ENCODE measurements around the gene GLOD4. TPM values are rescaled to one million over a fixed set of nuclear protein-coding genes. Genes with fewer than 3 reads are reported as not detected.
A peak's percentile ranks its signal among the peaks of the same experiment; 100 is the strongest.
"Not testable (repeated sequence)": the region's sequence is repeated elsewhere in the genome, so short reads cannot be mapped to it uniquely, and the experiment has no call there.

GLOD4 gene, protein sequence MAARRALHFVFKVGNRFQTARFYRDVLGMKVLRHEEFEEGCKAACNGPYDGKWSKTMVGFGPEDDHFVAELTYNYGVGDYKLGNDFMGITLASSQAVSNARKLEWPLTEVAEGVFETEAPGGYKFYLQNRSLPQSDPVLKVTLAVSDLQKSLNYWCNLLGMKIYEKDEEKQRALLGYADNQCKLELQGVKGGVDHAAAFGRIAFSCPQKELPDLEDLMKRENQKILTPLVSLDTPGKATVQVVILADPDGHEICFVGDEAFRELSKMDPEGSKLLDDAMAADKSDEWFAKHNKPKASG
- 79.9 and 109 TPM in 2 replicates for total RNA-seq
- long read RNA-seq, transcript GLOD4-202 (9 exons, 2,059 nt): major isoform, 365 of 414 reads
- long read RNA-seq, transcript GLOD4-213 (9 exons, 1,063 nt): minor isoform, 6 of 414 reads
- long read RNA-seq, partial matches to known transcripts: 8 of 414 reads
- long read RNA-seq, other reads (novel, unspliced or antisense): 33 of 414 reads

DNA sequence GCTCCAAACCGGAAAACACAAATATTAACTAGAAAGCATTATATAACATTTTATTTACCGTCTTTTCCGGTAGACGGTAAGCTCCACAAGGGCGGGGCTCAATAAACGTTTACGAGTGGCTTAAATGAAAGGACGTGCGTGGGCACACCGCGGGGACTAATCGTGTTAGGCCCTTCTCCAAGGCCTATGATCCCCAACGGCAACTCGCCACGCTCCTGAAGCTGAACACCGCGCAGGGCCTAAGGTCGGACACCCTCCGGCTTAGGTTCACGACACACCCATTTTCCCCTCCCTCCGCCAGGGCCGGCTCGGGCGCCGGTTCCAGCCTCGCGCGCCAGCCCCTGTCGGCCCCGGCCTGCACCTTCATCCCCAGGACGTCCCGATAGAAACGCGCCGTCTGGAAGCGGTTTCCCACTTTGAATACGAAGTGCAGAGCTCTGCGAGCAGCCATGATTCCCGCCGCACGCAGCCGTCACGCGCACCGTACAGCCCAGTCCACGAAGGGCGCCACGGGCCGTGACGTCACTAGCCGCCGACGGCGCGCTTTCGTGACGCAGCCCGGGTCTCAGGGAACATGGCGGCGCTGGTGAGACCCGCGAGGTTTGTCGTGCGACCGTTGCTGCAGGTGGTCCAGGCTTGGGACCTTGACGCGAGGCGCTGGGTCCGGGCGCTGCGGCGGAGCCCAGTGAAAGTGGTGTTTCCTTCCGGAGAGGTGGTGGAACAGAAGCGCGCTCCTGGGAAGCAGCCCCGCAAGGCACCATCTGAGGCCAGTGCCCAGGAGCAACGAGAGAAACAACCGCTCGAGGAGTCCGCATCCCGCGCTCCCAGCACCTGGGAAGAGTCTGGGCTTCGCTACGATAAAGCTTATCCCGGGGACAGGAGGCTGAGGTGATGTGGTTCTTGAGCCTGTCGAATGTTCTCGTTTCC is at the start of gene GLOD4, which contains the start of gene MRM3:
TSS of gene GLOD4 (minus strand) at position 476 of the 927 bp plus-strand sequence. CDS start at position 451, 25 bp downstream.
TSS of gene MRM3 (plus strand) at position 549 of the 927 bp plus-strand sequence. CDS start at position 575, 26 bp downstream.
- Mint-ChIP-seq H3K27ac (peak within 1 kb of the TSS; percentile 98), H3K4me3 (ENCODE audit: low read depth) (peak within 1 kb of the TSS; percentile 96), H3K9me3 (ENCODE audit: low read depth) (no peaks in the 10 kb centered on the region), H3K36me3 (ENCODE audit: insufficient read depth) (peaks cover 4% of the 10 kb centered on the region), H3K27me3 (no peaks in the 10 kb centered on the region), H3K4me1 (ENCODE audit: low read depth) (peaks cover 20% of the 10 kb centered on the region)
- TF ChIP-seq, protein P1, sequence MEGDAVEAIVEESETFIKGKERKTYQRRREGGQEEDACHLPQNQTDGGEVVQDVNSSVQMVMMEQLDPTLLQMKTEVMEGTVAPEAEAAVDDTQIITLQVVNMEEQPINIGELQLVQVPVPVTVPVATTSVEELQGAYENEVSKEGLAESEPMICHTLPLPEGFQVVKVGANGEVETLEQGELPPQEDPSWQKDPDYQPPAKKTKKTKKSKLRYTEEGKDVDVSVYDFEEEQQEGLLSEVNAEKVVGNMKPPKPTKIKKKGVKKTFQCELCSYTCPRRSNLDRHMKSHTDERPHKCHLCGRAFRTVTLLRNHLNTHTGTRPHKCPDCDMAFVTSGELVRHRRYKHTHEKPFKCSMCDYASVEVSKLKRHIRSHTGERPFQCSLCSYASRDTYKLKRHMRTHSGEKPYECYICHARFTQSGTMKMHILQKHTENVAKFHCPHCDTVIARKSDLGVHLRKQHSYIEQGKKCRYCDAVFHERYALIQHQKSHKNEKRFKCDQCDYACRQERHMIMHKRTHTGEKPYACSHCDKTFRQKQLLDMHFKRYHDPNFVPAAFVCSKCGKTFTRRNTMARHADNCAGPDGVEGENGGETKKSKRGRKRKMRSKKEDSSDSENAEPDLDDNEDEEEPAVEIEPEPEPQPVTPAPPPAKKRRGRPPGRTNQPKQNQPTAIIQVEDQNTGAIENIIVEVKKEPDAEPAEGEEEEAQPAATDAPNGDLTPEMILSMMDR (IDR thresholded peaks at IDR 0.05; ENCODE audit: unreplicated experiment): peak; percentile 42
- peak; percentile 93 for DNase-seq (ENCODE audit: low spot score, unreplicated experiment)

DNA sequence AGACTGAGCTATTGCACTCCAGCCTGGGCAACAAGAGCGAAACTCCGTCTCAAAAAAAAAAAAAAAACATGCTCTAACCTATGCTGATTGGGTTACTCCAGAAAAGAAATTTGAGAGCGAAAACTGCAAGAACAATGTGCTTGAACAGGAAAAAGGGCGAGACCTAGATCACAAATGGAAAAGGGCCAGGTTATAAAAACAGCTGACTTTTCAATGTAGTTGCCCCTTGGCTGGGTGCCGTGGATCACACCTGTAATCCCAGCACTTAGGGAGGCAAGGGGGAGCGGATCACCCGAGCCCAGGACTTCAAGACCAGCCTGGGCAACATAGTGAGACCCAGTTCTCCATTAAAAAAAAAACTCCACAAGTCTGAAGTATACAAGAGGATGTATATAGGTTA is 48.9 kb upstream of the GLOD4 start:
- DNase-seq (ENCODE audit: low spot score, unreplicated experiment): no peak
- Mint-ChIP-seq H3K27me3 (no peaks in the 10 kb centered on the region), H3K27ac (no peak overlapping the region), H3K4me3 (ENCODE audit: low read depth) (no peak overlapping the region), H3K4me1 (ENCODE audit: low read depth) (no peaks in the 10 kb centered on the region), H3K9me3 (ENCODE audit: low read depth) (peaks cover 3% of the 10 kb centered on the region), H3K36me3 (ENCODE audit: insufficient read depth) (peaks cover 11% of the 10 kb centered on the region)
- TF ChIP-seq, protein P1 (IDR thresholded peaks at IDR 0.05; ENCODE audit: unreplicated experiment): no peak

DNA sequence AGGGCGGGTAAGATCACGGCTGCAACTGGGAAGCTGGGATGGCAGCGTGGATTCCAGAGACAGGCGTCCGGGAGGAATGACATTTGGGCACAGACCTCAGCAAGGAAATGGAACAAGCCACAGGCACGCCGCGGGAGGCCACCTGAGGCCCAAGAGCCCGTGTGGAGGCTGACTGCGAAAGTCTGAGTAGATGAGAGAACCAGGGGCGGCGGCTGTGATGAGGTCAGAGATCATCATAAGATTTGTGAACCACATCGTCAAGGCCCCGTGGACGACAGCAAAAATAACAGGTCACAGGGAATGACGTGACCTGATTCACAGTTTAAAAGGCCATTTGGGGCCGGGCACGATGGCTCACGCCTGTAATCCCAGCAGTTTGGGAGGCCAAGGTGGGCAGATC is 48.3 kb upstream of the GLOD4 start:
- Mint-ChIP-seq H3K27ac (no peak overlapping the region), H3K9me3 (ENCODE audit: low read depth) (peaks cover 3% of the 10 kb centered on the region), H3K4me1 (ENCODE audit: low read depth) (no peaks in the 10 kb centered on the region), H3K27me3 (no peaks in the 10 kb centered on the region), H3K4me3 (ENCODE audit: low read depth) (no peak overlapping the region), H3K36me3 (ENCODE audit: insufficient read depth) (peaks cover 11% of the 10 kb centered on the region)
- TF ChIP-seq, protein P1 (IDR thresholded peaks at IDR 0.05; ENCODE audit: unreplicated experiment): no peak
- DNase-seq (ENCODE audit: low spot score, unreplicated experiment): no peak

DNA sequence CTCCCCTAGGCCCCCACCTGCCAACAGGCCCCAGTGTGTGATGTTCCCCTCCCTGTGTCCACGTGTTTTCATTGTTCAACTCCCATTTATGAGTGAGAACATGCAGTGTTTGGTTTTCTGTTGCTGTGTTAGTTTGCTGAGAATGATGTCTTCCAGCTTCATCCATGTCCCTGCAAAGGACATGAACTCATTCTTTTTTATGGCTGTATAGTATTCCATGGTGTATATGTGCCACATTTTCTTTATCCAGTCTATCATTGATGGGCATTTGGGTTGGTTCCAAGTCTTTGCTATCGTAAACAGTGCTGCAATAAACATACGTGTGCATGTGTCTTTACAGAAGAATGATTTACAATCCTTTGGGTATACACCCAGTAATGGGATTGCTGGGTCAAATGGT is 47.5 kb upstream of the GLOD4 start:
- not testable (repeated sequence) for H3K36me3 Mint-ChIP-seq (ENCODE audit: insufficient read depth)

DNA sequence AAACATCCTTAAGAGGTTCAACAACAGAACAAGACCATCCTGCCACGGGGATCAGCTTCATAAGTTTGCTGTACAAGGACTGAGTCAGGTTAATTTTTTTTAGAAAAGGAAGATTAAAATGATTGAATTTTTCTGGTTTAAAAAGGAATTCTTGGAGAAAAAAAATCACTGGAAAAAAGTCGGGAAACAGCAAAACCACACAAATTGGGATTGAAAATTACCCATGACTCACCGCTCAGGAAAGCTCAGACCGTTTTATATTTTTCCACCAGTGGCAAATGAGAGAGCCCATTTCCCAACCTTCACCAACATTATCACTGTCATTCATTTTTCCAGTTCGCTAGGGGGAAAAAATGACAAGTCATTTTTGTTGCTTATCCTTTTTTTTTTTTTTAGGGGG is 46.7 kb upstream of the GLOD4 start:
- no peaks in the 10 kb centered on the region for H3K27me3 Mint-ChIP-seq
- H3K4me1 Mint-ChIP-seq (ENCODE audit: low read depth): no peaks in the 10 kb centered on the region
- no peak for DNase-seq (ENCODE audit: low spot score, unreplicated experiment)
- no peak overlapping the region for H3K4me3 Mint-ChIP-seq (ENCODE audit: low read depth)
- H3K36me3 Mint-ChIP-seq (ENCODE audit: insufficient read depth): peaks cover 8% of the 10 kb centered on the region
- peaks cover 3% of the 10 kb centered on the region for H3K9me3 Mint-ChIP-seq (ENCODE audit: low read depth)
- TF ChIP-seq, protein P1 (IDR thresholded peaks at IDR 0.05; ENCODE audit: unreplicated experiment): no peak
- H3K27ac Mint-ChIP-seq: no peak overlapping the region

More for the DNA sequence above, 47.5 kb upstream of the GLOD4 start:
- not testable (repeated sequence) for H3K4me3 Mint-ChIP-seq (ENCODE audit: low read depth); H3K27me3 Mint-ChIP-seq; H3K4me1 Mint-ChIP-seq (ENCODE audit: low read depth); H3K9me3 Mint-ChIP-seq (ENCODE audit: low read depth); DNase-seq (ENCODE audit: low spot score, unreplicated experiment); H3K27ac Mint-ChIP-seq
